GM12878 (cell line): ENCODE data around the gene GPI.

Source experiments
- CTCF ChIP-seq, 3 experiments: IDR thresholded peaks in 2 of 3; conservative IDR thresholded peaks in 1 of 3; 2 replicates each; pipeline ENCODE4 v1.5.1; 2011; ENCODE audit warnings: low read depth in 3 of 3, low read length in 3 of 3, mild to moderate bottlenecking in 3 of 3, control low read depth in 2 of 3, moderate library complexity in 2 of 3, inconsistent platforms in 1 of 3, mixed read lengths in 1 of 3; ENCODE audit not compliant: control insufficient read depth in 2 of 3, insufficient read depth in 1 of 3; ENCODE audit errors: extremely low read depth in 1 of 3
- ETV6 ChIP-seq, 2 experiments: fragments of 450-650 bp in 1 of 2; IDR thresholded peaks in 1 of 2; conservative IDR thresholded peaks in 1 of 2; 2 replicates each; pipeline ENCODE4 v1.6.1; 2014; ENCODE audit warnings: antibody characterized with exemption in 1 of 2, borderline replicate concordance in 1 of 2, low read depth in 1 of 2, mild to moderate bottlenecking in 1 of 2, moderate library complexity in 1 of 2
- PBX3 ChIP-seq: IDR thresholded peaks from 2 replicates; pipeline ENCODE4 v1.6.1; 2011; ENCODE audit warnings: mild to moderate bottlenecking, low read depth, low read length, moderate library complexity; ENCODE audit not compliant: insufficient replicate concordance
- USF2 ChIP-seq: IDR thresholded peaks from 2 replicates; pipeline ENCODE4 v1.6.1; 2011; ENCODE audit warnings: low read depth, low read length, improper control_type of control experiment, borderline replicate concordance
- ZNF217 ChIP-seq: fragments of 450-650 bp; IDR thresholded peaks from 2 replicates; pipeline ENCODE4 v1.6.1; 2017; ENCODE audit warnings: antibody characterized with exemption, mild to moderate bottlenecking
- ZNF274 ChIP-seq: IDR thresholded peaks from one replicate; pipeline ENCODE4 v1.8.0; 2011; ENCODE audit not compliant: insufficient read length, insufficient read depth

GRCh38 chr19:34325981-34326787, 38.8 kb upstream of the GPI start:
- no peak for TF ChIP-seq ETV6 (conservative IDR thresholded peaks at IDR 0.05 in 1 of 2, IDR thresholded peaks at IDR 0.05 in 1 of 2; ENCODE audit: borderline replicate concordance in 1 of 2, low read depth in 1 of 2)
- no peak for TF ChIP-seq ZNF217
- TF ChIP-seq ZNF274, result no peak
- TF ChIP-seq PBX3, result no peak
- TF ChIP-seq CTCF (IDR thresholded peaks at IDR 0.05 in 2 of 3, conservative IDR thresholded peaks at IDR 0.05 in 1 of 3; ENCODE audit: control insufficient read depth in 2 of 3, extremely low read depth in 1 of 3, insufficient read depth in 1 of 3, low read depth in 3 of 3, low read length in 3 of 3), result no peak
- TF ChIP-seq USF2, result no peak
